H1 (cell line): ENCODE measurements around the gene ARID1B. TPM values are rescaled to one million over a fixed set of nuclear protein-coding genes. Genes with fewer than 3 reads are reported as not detected.

Experiments used
- CTCF ChIA-PET: fragments of 300-600 bp; sonication (Branson Sonifier 250); formaldehyde crosslinking; loops from one replicate; lab custom pipeline; 2021; ENCODE audit not compliant: partially characterized antibody; lab: Charles Lee
- POLR2A ChIA-PET: fragments of 300-600 bp; sonication (Branson Sonifier 250); formaldehyde crosslinking; loops from one replicate; lab custom pipeline; 2021; ENCODE audit warnings: inconsistent platforms; ENCODE audit not compliant: partially characterized antibody; lab: Charles Lee
- DNase-seq, 2 experiments: peaks; one replicate each; pipeline versions ENCODE4 v3.0.0 to v3.0.0-alpha.2; 2010 to 2022; ENCODE audit warnings: low spot score in 2 of 2, low read depth in 1 of 2, mixed read lengths in 1 of 2
- FAIRE-seq: peaks from 2 replicates; lab custom pipeline; 2011; peaks lifted over from hg19 to GRCh38; lab: Jason Lieb, UNC
- H2AFZ ChIP-seq: 2 replicates; pipeline ENCODE4 v1.8.1; 2012; ENCODE audit warnings: low read length, inconsistent platforms
- H2AK5ac ChIP-seq: 2 replicates; pipeline ENCODE4 v1.6.1; 2013; ENCODE audit warnings: low read depth, low read length
- H2BK120ac ChIP-seq: replicated peaks from 2 replicates; pipeline ENCODE3; 2013; ENCODE audit warnings: low read depth, low read length, inconsistent platforms
- H2BK12ac ChIP-seq: 2 replicates; pipeline ENCODE4 v1.6.1; 2013; ENCODE audit warnings: low read depth, low read length
- H2BK15ac ChIP-seq: 2 replicates; pipeline ENCODE4 v1.6.1; 2013; ENCODE audit warnings: low read length
- H2BK20ac ChIP-seq: 2 replicates; pipeline ENCODE4 v1.6.1; 2013; ENCODE audit warnings: low read length
- H2BK5ac ChIP-seq: 2 replicates; pipeline ENCODE4 v1.6.1; 2013; ENCODE audit warnings: low read depth, low read length
- H3K14ac ChIP-seq: 2 replicates; pipeline ENCODE4 v1.6.1; 2013; ENCODE audit warnings: inconsistent platforms; ENCODE audit not compliant: insufficient read length
- H3K18ac ChIP-seq: 2 replicates; pipeline ENCODE4 v1.6.1; 2013; ENCODE audit warnings: low read length; ENCODE audit errors: extremely low read depth
- H3K23ac ChIP-seq: 2 replicates; pipeline ENCODE4 v1.6.1; 2013; ENCODE audit warnings: inconsistent platforms; ENCODE audit not compliant: insufficient read length
- H3K23me2 ChIP-seq: 2 replicates; pipeline ENCODE4 v1.6.1; 2013; ENCODE audit warnings: low read depth, low read length
- H3K27ac ChIP-seq: 2 replicates; pipeline ENCODE4 v1.6.1; 2011; ENCODE audit warnings: low read depth, low read length, inconsistent platforms
- H3K27me3 ChIP-seq, 4 experiments: replicated peaks in 1 of 4; 1 replicate in 1 of 4; 2 replicates in 3 of 4; pipeline versions ENCODE4 v1.6.1 to v1.8.1; 2011 to 2013; ENCODE audit warnings: low read length in 3 of 4, mild to moderate bottlenecking in 3 of 4, inconsistent platforms in 2 of 4, mixed read lengths in 2 of 4, moderate library complexity in 1 of 4; ENCODE audit not compliant: control insufficient read depth in 3 of 4, insufficient read depth in 3 of 4; ENCODE audit errors: extremely low read depth in 1 of 4
- H3K36me3 ChIP-seq, 4 experiments: 2 replicates each; pipeline versions ENCODE4 v1.6.1 to v1.8.1; 2011 to 2013; ENCODE audit warnings: mild to moderate bottlenecking in 4 of 4, low read length in 3 of 4, moderate library complexity in 2 of 4, control low read depth in 1 of 4, inconsistent platforms in 1 of 4; ENCODE audit not compliant: insufficient read depth in 4 of 4, control insufficient read depth in 2 of 4
- H3K4ac ChIP-seq: replicated peaks from 2 replicates; pipeline ENCODE3; 2013; ENCODE audit warnings: low read length, low read depth, mixed read lengths, inconsistent platforms; ENCODE audit not compliant: insufficient read length
- H3K4me1 ChIP-seq, 4 experiments: replicated peaks in 1 of 4; 1 replicate in 1 of 4; 2 replicates in 3 of 4; pipeline versions ENCODE4 v1.6.1 to v1.8.1; 2011 to 2013; ENCODE audit warnings: low read length in 3 of 4, inconsistent platforms in 2 of 4, mixed read lengths in 1 of 4; ENCODE audit not compliant: insufficient read depth in 4 of 4, control insufficient read depth in 3 of 4
- H3K4me2 ChIP-seq, 2 experiments: 2 replicates each; pipeline versions ENCODE4 v1.6.1 to v1.8.1; 2011 to 2013; ENCODE audit warnings: low read depth in 2 of 2, low read length in 2 of 2, control low read depth in 1 of 2, inconsistent platforms in 1 of 2, mild to moderate bottlenecking in 1 of 2; ENCODE audit not compliant: insufficient read depth in 1 of 2
- H3K4me3 ChIP-seq, 4 experiments: fragments of 200-600, 300-600 bp in 1 of 4; sonication (generic), shearing (Covaris generic), sonication (Bioruptor Twin) in 1 of 4; 2 replicates each; pipeline versions ENCODE4 v1.5.1 to v1.8.1; 2011 to 2016; ENCODE audit warnings: low read length in 4 of 4, low read depth in 3 of 4, control low read depth in 2 of 4, inconsistent platforms in 2 of 4, mild to moderate bottlenecking in 2 of 4, mixed read lengths in 1 of 4, moderate library complexity in 1 of 4; ENCODE audit not compliant: insufficient read depth in 2 of 4; ENCODE audit errors: extremely low read depth in 1 of 4
- H3K56ac ChIP-seq: replicated peaks from 2 replicates; pipeline ENCODE3; 2013; ENCODE audit warnings: low read depth, mild to moderate bottlenecking, mixed read lengths, low read length, inconsistent platforms; ENCODE audit not compliant: insufficient read length
- H3K79me1 ChIP-seq: 2 replicates; pipeline ENCODE4 v1.6.1; 2013; ENCODE audit warnings: low read depth, low read length, control low read depth
- H3K79me2 ChIP-seq, 2 experiments: 2 replicates each; pipeline versions ENCODE4 v1.6.1 to v1.8.1; 2012 to 2013; ENCODE audit warnings: low read length in 2 of 2, mild to moderate bottlenecking in 2 of 2, inconsistent platforms in 1 of 2; ENCODE audit not compliant: insufficient read depth in 2 of 2, control insufficient read depth in 1 of 2
- H3K9ac ChIP-seq, 4 experiments: replicated peaks in 1 of 4; 1 replicate in 1 of 4; 2 replicates in 3 of 4; pipeline versions ENCODE4 v1.6.1 to v1.8.1; 2011 to 2013; ENCODE audit warnings: low read depth in 3 of 4, low read length in 3 of 4, control low read depth in 2 of 4, mild to moderate bottlenecking in 2 of 4, moderate library complexity in 2 of 4, inconsistent platforms in 1 of 4; ENCODE audit errors: extremely low read depth in 1 of 4
- H3K9me3 ChIP-seq, 2 experiments: 2 replicates each; pipeline versions ENCODE4 v1.6.1 to v1.8.1; 2012 to 2013; ENCODE audit warnings: mild to moderate bottlenecking in 2 of 2, moderate library complexity in 2 of 2, control low read depth in 1 of 2, inconsistent platforms in 1 of 2, low read depth in 1 of 2, low read length in 1 of 2, mixed read lengths in 1 of 2; ENCODE audit not compliant: insufficient read depth in 2 of 2
- H4K20me1 ChIP-seq, 2 experiments: replicated peaks in 1 of 2; 2 replicates each; pipeline versions ENCODE3 to v1.8.1; 2011 to 2013; ENCODE audit warnings: inconsistent platforms in 2 of 2, low read length in 2 of 2, mild to moderate bottlenecking in 1 of 2; ENCODE audit not compliant: insufficient read depth in 2 of 2, control insufficient read depth in 1 of 2
- H4K5ac ChIP-seq: 2 replicates; pipeline ENCODE4 v1.6.1; 2013; ENCODE audit warnings: low read length, low read depth, mixed read lengths, inconsistent platforms; ENCODE audit not compliant: insufficient read length
- H4K8ac ChIP-seq: 2 replicates; pipeline ENCODE4 v1.8.0; 2013; ENCODE audit warnings: mild to moderate bottlenecking, moderate library complexity, low read length, inconsistent platforms; ENCODE audit not compliant: insufficient read depth; ENCODE audit errors: extremely low read depth
- H4K91ac ChIP-seq: replicated peaks from 2 replicates; pipeline ENCODE3; 2013; ENCODE audit warnings: low read length, mixed read lengths, inconsistent platforms; ENCODE audit not compliant: insufficient read length
- BRCA1 ChIP-seq: IDR thresholded peaks from 2 replicates; pipeline ENCODE4 v1.6.1; 2012; ENCODE audit warnings: low read depth, low read length, improper control_type of control experiment
- CREB1 ChIP-seq: IDR thresholded peaks from 2 replicates; pipeline ENCODE4 v1.6.1; 2012; ENCODE audit warnings: inconsistent platforms
- EGR1 ChIP-seq: IDR thresholded peaks from 2 replicates; pipeline ENCODE4 v1.6.1; 2011; ENCODE audit warnings: low read depth, low read length, borderline replicate concordance
- HDAC2 ChIP-seq, 2 experiments: fragments of 300-600 bp in 1 of 2; sonication (generic) in 1 of 2; IDR thresholded peaks; 2 replicates each; pipeline ENCODE4 v1.6.1; 2011 to 2012; ENCODE audit warnings: low read depth in 2 of 2, low read length in 2 of 2, mild to moderate bottlenecking in 2 of 2, moderate library complexity in 2 of 2, borderline replicate concordance in 1 of 2, inconsistent platforms in 1 of 2
- HDAC6 ChIP-seq: IDR thresholded peaks from one replicate; pipeline ENCODE4 v1.7.1; 2012; ENCODE audit warnings: low read depth, mild to moderate bottlenecking, inconsistent platforms, low read length, moderate library complexity
- MAFK ChIP-seq: IDR thresholded peaks from 2 replicates; pipeline ENCODE4 v1.6.1; 2012; ENCODE audit warnings: low read depth, mild to moderate bottlenecking, improper control_type of control experiment, low read length
- PHF8 ChIP-seq: fragments of 200-600 bp; sonication (generic); conservative IDR thresholded peaks from 2 replicates; pipeline ENCODE4 v1.7.1; 2012; ENCODE audit warnings: low read depth, mild to moderate bottlenecking, inconsistent platforms, low read length, moderate library complexity
- POU5F1 ChIP-seq: IDR thresholded peaks from 2 replicates; pipeline ENCODE4 v1.6.1; 2011; ENCODE audit warnings: low read depth, mild to moderate bottlenecking, low read length, moderate library complexity
- RXRA ChIP-seq: IDR thresholded peaks from 2 replicates; pipeline ENCODE4 v1.6.1; 2011; ENCODE audit warnings: low read depth, mild to moderate bottlenecking, low read length, moderate library complexity; ENCODE audit not compliant: insufficient read depth
- SAP30 ChIP-seq: fragments of 300-600 bp; sonication (generic); IDR thresholded peaks from 2 replicates; pipeline ENCODE4 v1.7.1; 2012; ENCODE audit warnings: low read length, moderate library complexity, mild to moderate bottlenecking, inconsistent platforms; ENCODE audit not compliant: insufficient read depth, insufficient replicate concordance
- SP1 ChIP-seq: IDR thresholded peaks from 2 replicates; pipeline ENCODE4 v1.6.1; 2011; ENCODE audit warnings: low read depth, low read length
- TEAD4 ChIP-seq: IDR thresholded peaks from 2 replicates; pipeline ENCODE4 v1.6.1; 2012; ENCODE audit warnings: low read depth, low read length, inconsistent platforms, mixed read lengths
- WGBS, 2 experiments: shearing (Covaris generic) in 1 of 2; methylation state at CpG; one replicate each; pipeline versions ENCODE4 v1.1.6 to v1.1.7; 2013 to 2015; ENCODE audit warnings: low lambda C conversion rate in 2 of 2, mixed read lengths in 2 of 2, inconsistent platforms in 1 of 2, low coverage in 1 of 2, missing lambda C conversion rate in 1 of 2; ENCODE audit not compliant: insufficient replicate concordance in 2 of 2, insufficient coverage in 1 of 2, insufficient read length in 1 of 2; ENCODE audit errors: extremely low coverage in 1 of 2, missing lambda C conversion rate in 1 of 2; 5-methylcytosine and 5-hydroxymethylcytosine counted together
- polyA plus RNA-seq, 7 experiments: library from polyadenylated mRNA; depleted of rRNA in 3 of 7; stranded (reverse) in 5 of 7; unstranded in 2 of 7; fragments of >200 nt in 5 of 7; fragments of 200-250 nt in 2 of 7; gene quantifications; 1 replicate in 5 of 7; 2 replicates in 1 of 7; 4 replicates in 1 of 7; pipeline versions ENCODE4 v1.2.1 to v1.2.3, GENCODE V29; 2011 to 2013; ENCODE audit warnings: missing spikeins in 2 of 7, mixed read lengths in 2 of 7
- total RNA-seq: library from RNA; stranded (reverse); fragmentation: NEBNext Ultra II Directional; extraction: Animal tissue kit (Norgen Biotek cat#: 25700); gene quantifications from 2 replicates; pipeline ENCODE4 v1.2.1, GENCODE V29; 2021
- TF ChIP-seq, protein P1 (sequence below): IDR thresholded peaks from 2 replicates; pipeline ENCODE4 v1.6.1; 2011; ENCODE audit warnings: low read depth, mild to moderate bottlenecking, low read length; ENCODE audit not compliant: insufficient read depth
- TF ChIP-seq, protein P2 (sequence below): IDR thresholded peaks from 2 replicates; pipeline ENCODE4 v1.6.1; 2012; ENCODE audit warnings: inconsistent platforms

The ARID1B gene
- total and polyA plus RNA-seq, 2 of the 8 experiments (the other 6 are each of a cell fraction or from before 2014, with no cell fraction given) = 24.3 to 70.3 TPM

DNA sequence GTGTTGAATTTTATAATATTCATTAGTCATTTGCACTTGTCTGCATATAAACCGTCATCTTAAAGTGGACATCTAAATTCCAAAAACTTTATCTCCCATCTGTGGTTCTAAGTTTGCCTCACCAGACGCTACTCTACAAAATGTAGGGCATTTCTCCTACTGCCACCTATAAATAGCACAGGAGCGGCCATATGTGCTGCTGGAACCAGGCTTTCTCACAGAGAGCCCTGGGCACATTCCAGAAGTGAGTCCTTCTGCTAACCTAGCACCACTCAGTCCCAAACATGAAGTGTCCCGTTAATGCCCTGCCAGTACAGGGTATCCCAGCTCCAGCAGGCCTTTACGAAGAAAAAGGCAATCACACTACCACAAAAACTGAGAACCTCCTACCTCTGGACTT lies 392.5 kb downstream of the ARID1B start:
- H4K5ac ChIP-seq = no peak overlapping the region
- no peak overlapping the region for H3K4me3 ChIP-seq
- H3K4me1 ChIP-seq = peaks cover 0 to 11% (median 0%) of the 10 kb centered on the region in 4 experiments; a peak in 2 of 7 replicates
- no peak overlapping the region for H4K91ac ChIP-seq
- no peak for FAIRE-seq
- CTCF ChIA-PET = interaction anchor here (1.0 to 1.5 kb wide), 5 partner anchors 9 to 124 kb away, joined by 3 to 5 read pairs (median 3); no protein-coding TSS in a partner anchor
- H3K27ac ChIP-seq = no peak overlapping the region
- H2BK12ac ChIP-seq = no peak overlapping the region
- H3K36me3 ChIP-seq = peaks cover 0 to 6% (median 0%) of the 10 kb centered on the region in 4 experiments; a peak in 2 of 8 replicates
- WGBS, 2 experiments = 90% methylated on average over 5 of the region's 5 CpGs; no CpG with 5 or more reads in 1 of the 2 experiments
- H2AK5ac ChIP-seq = no peak overlapping the region
- no peak for DNase-seq
- H2AFZ ChIP-seq = no peak overlapping the region
- no peak overlapping the region for H2BK20ac ChIP-seq
- H2BK5ac ChIP-seq = no peak overlapping the region
- no peak overlapping the region for H3K23ac ChIP-seq
- no peaks in the 10 kb centered on the region for H3K23me2 ChIP-seq
- no peaks in the 10 kb centered on the region for H3K79me1 ChIP-seq
- H3K14ac ChIP-seq = no peak overlapping the region
- H3K9me3 ChIP-seq = no peaks in the 10 kb centered on the region
- no peaks in the 10 kb centered on the region for H3K79me2 ChIP-seq
- POLR2A ChIA-PET = interaction anchor here (1.1 to 3.9 kb wide), 2 partner anchors 12 to 20 kb away, joined by 4 to 11 read pairs; no protein-coding TSS in a partner anchor
- H3K4ac ChIP-seq = no peak overlapping the region
- no peak overlapping the region for H3K18ac ChIP-seq
- H4K8ac ChIP-seq = no peak overlapping the region
- no peak overlapping the region for H2BK120ac ChIP-seq
- no peaks in the 10 kb centered on the region for H3K27me3 ChIP-seq
- H2BK15ac ChIP-seq = no peak overlapping the region
- H4K20me1 ChIP-seq = no peaks in the 10 kb centered on the region
- H3K4me2 ChIP-seq = no peak overlapping the region
- H3K56ac ChIP-seq = no peak overlapping the region
- no peak overlapping the region for H3K9ac ChIP-seq
- TF ChIP-seq, protein P1, sequence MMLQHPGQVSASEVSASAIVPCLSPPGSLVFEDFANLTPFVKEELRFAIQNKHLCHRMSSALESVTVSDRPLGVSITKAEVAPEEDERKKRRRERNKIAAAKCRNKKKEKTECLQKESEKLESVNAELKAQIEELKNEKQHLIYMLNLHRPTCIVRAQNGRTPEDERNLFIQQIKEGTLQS = no peak
- TF ChIP-seq MAFK (no peak), EGR1 (no peak), CREB1 (no peak), SAP30 (no peak), SP1 (no peak), POU5F1 (no peak), PHF8 (no peak), TEAD4 (no peak), HDAC6 (no peak), BRCA1 (no peak), HDAC2 (IDR thresholded peaks at IDR 0.05; ENCODE audit: borderline replicate concordance in 1 of 2, low read depth in 2 of 2, low read length in 2 of 2) (no peak), RXRA (no peak)
- TF ChIP-seq, protein P2, sequence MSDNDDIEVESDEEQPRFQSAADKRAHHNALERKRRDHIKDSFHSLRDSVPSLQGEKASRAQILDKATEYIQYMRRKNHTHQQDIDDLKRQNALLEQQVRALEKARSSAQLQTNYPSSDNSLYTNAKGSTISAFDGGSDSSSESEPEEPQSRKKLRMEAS = no peak
